K562 (cell line): ENCODE data around the gene VASH1. TPM values are rescaled to one million over a fixed set of nuclear protein-coding genes. Genes with fewer than 3 reads are reported as not detected.
A peak's percentile ranks its signal among the peaks of the same experiment; 100 is the strongest.

ENCODE experiments used
- BRF2 ChIP-seq: IDR thresholded peaks from 3 replicates; pipeline ENCODE4 v1.6.1; 2011; ENCODE audit warnings: borderline replicate concordance, mild to moderate bottlenecking; ENCODE audit not compliant: insufficient read length, insufficient read depth
- FOXA1 ChIP-seq: fragments of 450-650 bp; IDR thresholded peaks from 2 replicates; pipeline ENCODE4 v1.6.1; 2016; ENCODE audit warnings: mild to moderate bottlenecking, borderline replicate concordance
- FOXA3 ChIP-seq, 2 experiments: fragments of 450-650 bp in 1 of 2; sonication (generic) in 1 of 2; formaldehyde crosslinking; IDR thresholded peaks in 1 of 2; conservative IDR thresholded peaks in 1 of 2; 2 replicates each; pipeline versions ENCODE4 v1.4.0 to v1.8.0; 2020 to 2022; ENCODE audit warnings: mild to moderate bottlenecking in 2 of 2, missing genetic modification reagents in 1 of 2
- HBP1 ChIP-seq: fragments of 450-650 bp; formaldehyde crosslinking; IDR thresholded peaks from 2 replicates; pipeline ENCODE4 v1.4.0; 2022; ENCODE audit warnings: missing genetic modification characterization
- HMG20A ChIP-seq: fragments of 450-650 bp; formaldehyde crosslinking; conservative IDR thresholded peaks from 2 replicates; pipeline ENCODE4 v1.4.0; 2020; ENCODE audit warnings: mild to moderate bottlenecking, mixed read lengths
- ILF3 ChIP-seq: fragments of 450-650 bp; IDR thresholded peaks from 2 replicates; pipeline ENCODE4 v1.6.1; 2018; ENCODE audit warnings: antibody characterized with exemption, mild to moderate bottlenecking, moderate library complexity, borderline replicate concordance
- NCOA1 ChIP-seq: fragments of 450-650 bp; IDR thresholded peaks from 2 replicates; pipeline ENCODE4 v1.6.1; 2016; ENCODE audit warnings: low read depth
- NR3C1 ChIP-seq: sonication (generic); formaldehyde crosslinking; IDR thresholded peaks from 2 replicates; pipeline ENCODE4 v1.8.1; 2022; ENCODE audit warnings: missing genetic modification reagents
- PTTG1 ChIP-seq: fragments of 450-650 bp; IDR thresholded peaks from 2 replicates; pipeline ENCODE4 v1.6.1; 2016; ENCODE audit warnings: low read depth, mild to moderate bottlenecking, missing genetic modification characterization, missing compliant biosample characterization
- SETDB1 ChIP-seq: IDR thresholded peaks from one replicate; pipeline ENCODE4 v1.6.1; 2012; ENCODE audit warnings: low read length, control low read depth, inconsistent platforms
- SP1 ChIP-seq: sonication (generic); formaldehyde crosslinking; IDR thresholded peaks from 2 replicates; pipeline ENCODE4 v1.8.1; 2022; ENCODE audit warnings: mild to moderate bottlenecking, missing genetic modification reagents
- U2AF2 ChIP-seq: fragments of 200-400 bp; formaldehyde crosslinking; optimal IDR thresholded peaks from 2 replicates; pipeline ENCODE3; 2017; ENCODE audit warnings: low read depth, mild to moderate bottlenecking, low read length
- ZNF23 ChIP-seq: fragments of 250-450 bp; sonication (Bioruptor Pico); IDR thresholded peaks from 2 replicates; pipeline ENCODE4 v1.4.0; 2020; ENCODE audit warnings: mild to moderate bottlenecking
- ZNF76 ChIP-seq: fragments of 250-450 bp; sonication (Bioruptor Pico); IDR thresholded peaks from 2 replicates; pipeline ENCODE4 v1.4.0; 2020; ENCODE audit warnings: mild to moderate bottlenecking, moderate library complexity, borderline replicate concordance
- polyA plus RNA-seq, 8 experiments: library from polyadenylated mRNA; depleted of rRNA in 4 of 8; stranded (reverse) in 5 of 8; unstranded in 3 of 8; fragments of >200 nt; fragmentation: Nextera tagmentation in 2 of 8; fragmentation: Illumina TruSeq in 1 of 8; extraction: Ambion mirVana in 2 of 8; extraction: Trizol in 1 of 8; gene quantifications; 2 replicates each; pipeline versions ENCODE4 v1.2.1 to v1.2.3, GENCODE V29; 2011 to 2014; ENCODE audit warnings: inconsistent platforms in 1 of 8, missing spikeins in 1 of 8
- total RNA-seq, 7 experiments: library from RNA; depleted of rRNA in 6 of 7; stranded (reverse); fragments of >200 nt in 6 of 7; fragmentation: Illumina TruSeq in 2 of 7; extraction: Trizol in 2 of 7; gene quantifications; 2 replicates each; pipeline versions ENCODE4 v1.2.1 to v1.2.3, GENCODE V29; 2011 to 2021; ENCODE audit warnings: low replicate concordance in 1 of 7
- TF ChIP-seq, protein P1 (sequence below): fragments of 450-650 bp; IDR thresholded peaks from 2 replicates; pipeline ENCODE4 v1.6.1; 2016; ENCODE audit warnings: mild to moderate bottlenecking
- TF ChIP-seq, protein P2 (sequence below): sonication (generic); formaldehyde crosslinking; IDR thresholded peaks from 2 replicates; pipeline ENCODE4 v1.8.0; 2023; ENCODE audit warnings: missing genetic modification reagents, mild to moderate bottlenecking, borderline replicate concordance

The VASH1 gene
- total and polyA plus RNA-seq, 9 of the 15 experiments (the other 6 are each of a cell fraction or from before 2014, with no cell fraction given) = 0.01 to 0.43 (median 0.13) TPM; not detected in 1

GRCh38 chr14:76812422-76813383 is 51.4 kb downstream of the VASH1 start, which contains the start of gene ANGEL1 (continued):
- TF ChIP-seq HBP1 (CRISPR knock-in tag) (no peak), SP1 (CRISPR knock-in tag) (peak; percentile 98), ILF3 (no peak), HMG20A (no peak), PTTG1 (tag) (no peak), ZNF23 (CRISPR knock-in tag) (no peak), SETDB1 (no peak), BRF2 (no peak), NR3C1 (CRISPR knock-in tag) (no peak), ZNF76 (CRISPR knock-in tag) (no peak), NCOA1 (no peak), FOXA3 (CRISPR knock-in tag; conservative IDR thresholded peaks at IDR 0.05 in 1 of 2, IDR thresholded peaks at IDR 0.05 in 1 of 2) (no peak), U2AF2 (no peak), FOXA1 (no peak)
- TF ChIP-seq, protein P1, sequence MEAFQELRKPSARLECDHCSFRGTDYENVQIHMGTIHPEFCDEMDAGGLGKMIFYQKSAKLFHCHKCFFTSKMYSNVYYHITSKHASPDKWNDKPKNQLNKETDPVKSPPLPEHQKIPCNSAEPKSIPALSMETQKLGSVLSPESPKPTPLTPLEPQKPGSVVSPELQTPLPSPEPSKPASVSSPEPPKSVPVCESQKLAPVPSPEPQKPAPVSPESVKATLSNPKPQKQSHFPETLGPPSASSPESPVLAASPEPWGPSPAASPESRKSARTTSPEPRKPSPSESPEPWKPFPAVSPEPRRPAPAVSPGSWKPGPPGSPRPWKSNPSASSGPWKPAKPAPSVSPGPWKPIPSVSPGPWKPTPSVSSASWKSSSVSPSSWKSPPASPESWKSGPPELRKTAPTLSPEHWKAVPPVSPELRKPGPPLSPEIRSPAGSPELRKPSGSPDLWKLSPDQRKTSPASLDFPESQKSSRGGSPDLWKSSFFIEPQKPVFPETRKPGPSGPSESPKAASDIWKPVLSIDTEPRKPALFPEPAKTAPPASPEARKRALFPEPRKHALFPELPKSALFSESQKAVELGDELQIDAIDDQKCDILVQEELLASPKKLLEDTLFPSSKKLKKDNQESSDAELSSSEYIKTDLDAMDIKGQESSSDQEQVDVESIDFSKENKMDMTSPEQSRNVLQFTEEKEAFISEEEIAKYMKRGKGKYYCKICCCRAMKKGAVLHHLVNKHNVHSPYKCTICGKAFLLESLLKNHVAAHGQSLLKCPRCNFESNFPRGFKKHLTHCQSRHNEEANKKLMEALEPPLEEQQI = no peak
- TF ChIP-seq, protein P2, sequence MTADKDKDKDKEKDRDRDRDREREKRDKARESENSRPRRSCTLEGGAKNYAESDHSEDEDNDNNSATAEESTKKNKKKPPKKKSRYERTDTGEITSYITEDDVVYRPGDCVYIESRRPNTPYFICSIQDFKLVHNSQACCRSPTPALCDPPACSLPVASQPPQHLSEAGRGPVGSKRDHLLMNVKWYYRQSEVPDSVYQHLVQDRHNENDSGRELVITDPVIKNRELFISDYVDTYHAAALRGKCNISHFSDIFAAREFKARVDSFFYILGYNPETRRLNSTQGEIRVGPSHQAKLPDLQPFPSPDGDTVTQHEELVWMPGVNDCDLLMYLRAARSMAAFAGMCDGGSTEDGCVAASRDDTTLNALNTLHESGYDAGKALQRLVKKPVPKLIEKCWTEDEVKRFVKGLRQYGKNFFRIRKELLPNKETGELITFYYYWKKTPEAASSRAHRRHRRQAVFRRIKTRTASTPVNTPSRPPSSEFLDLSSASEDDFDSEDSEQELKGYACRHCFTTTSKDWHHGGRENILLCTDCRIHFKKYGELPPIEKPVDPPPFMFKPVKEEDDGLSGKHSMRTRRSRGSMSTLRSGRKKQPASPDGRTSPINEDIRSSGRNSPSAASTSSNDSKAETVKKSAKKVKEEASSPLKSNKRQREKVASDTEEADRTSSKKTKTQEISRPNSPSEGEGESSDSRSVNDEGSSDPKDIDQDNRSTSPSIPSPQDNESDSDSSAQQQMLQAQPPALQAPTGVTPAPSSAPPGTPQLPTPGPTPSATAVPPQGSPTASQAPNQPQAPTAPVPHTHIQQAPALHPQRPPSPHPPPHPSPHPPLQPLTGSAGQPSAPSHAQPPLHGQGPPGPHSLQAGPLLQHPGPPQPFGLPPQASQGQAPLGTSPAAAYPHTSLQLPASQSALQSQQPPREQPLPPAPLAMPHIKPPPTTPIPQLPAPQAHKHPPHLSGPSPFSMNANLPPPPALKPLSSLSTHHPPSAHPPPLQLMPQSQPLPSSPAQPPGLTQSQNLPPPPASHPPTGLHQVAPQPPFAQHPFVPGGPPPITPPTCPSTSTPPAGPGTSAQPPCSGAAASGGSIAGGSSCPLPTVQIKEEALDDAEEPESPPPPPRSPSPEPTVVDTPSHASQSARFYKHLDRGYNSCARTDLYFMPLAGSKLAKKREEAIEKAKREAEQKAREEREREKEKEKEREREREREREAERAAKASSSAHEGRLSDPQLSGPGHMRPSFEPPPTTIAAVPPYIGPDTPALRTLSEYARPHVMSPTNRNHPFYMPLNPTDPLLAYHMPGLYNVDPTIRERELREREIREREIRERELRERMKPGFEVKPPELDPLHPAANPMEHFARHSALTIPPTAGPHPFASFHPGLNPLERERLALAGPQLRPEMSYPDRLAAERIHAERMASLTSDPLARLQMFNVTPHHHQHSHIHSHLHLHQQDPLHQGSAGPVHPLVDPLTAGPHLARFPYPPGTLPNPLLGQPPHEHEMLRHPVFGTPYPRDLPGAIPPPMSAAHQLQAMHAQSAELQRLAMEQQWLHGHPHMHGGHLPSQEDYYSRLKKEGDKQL (CRISPR knock-in tag) = no peak
